ENCODE results near the gene TFPT.

GRCh38 chr19:54123682-54124081 lies 8.2 kb upstream of the TFPT start:
- TF ChIP-seq POLR2A (IDR thresholded peaks at IDR 0.05; ENCODE audit: low read depth) = no peak
- TF ChIP-seq, protein P1, sequence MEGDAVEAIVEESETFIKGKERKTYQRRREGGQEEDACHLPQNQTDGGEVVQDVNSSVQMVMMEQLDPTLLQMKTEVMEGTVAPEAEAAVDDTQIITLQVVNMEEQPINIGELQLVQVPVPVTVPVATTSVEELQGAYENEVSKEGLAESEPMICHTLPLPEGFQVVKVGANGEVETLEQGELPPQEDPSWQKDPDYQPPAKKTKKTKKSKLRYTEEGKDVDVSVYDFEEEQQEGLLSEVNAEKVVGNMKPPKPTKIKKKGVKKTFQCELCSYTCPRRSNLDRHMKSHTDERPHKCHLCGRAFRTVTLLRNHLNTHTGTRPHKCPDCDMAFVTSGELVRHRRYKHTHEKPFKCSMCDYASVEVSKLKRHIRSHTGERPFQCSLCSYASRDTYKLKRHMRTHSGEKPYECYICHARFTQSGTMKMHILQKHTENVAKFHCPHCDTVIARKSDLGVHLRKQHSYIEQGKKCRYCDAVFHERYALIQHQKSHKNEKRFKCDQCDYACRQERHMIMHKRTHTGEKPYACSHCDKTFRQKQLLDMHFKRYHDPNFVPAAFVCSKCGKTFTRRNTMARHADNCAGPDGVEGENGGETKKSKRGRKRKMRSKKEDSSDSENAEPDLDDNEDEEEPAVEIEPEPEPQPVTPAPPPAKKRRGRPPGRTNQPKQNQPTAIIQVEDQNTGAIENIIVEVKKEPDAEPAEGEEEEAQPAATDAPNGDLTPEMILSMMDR (IDR thresholded peaks at IDR 0.05) = no peak
- TF ChIP-seq POLR2AphosphoS5 (IDR thresholded peaks at IDR 0.05) = no peak
- TF ChIP-seq EP300 (IDR thresholded peaks at IDR 0.05) = no peak

Data from esophagus muscularis mucosa (tissue), 4 donors.